ENCODE measurements around the gene MUSTN1. TPM values are rescaled to one million over a fixed set of nuclear protein-coding genes. Genes with fewer than 3 reads are reported as not detected.

MUSTN1 gene
- total RNA-seq, 1 experiment from 2014 or later, result not detected

- Histone ChIP-seq H3K9me3 (ENCODE audit: low read length) (no peaks in the 10 kb centered on the region), H2AFZ (ENCODE audit: low read length) (no peak overlapping the region), H3K27me3 (ENCODE audit: low read length) (no peaks in the 10 kb centered on the region), H3K27ac (ENCODE audit: low read length) (no peak overlapping the region), H3K4me2 (ENCODE audit: low read depth, low read length, poor library complexity, severe bottlenecking) (no peak overlapping the region), H3K36me3 (ENCODE audit: insufficient read depth, low read length) (no peaks in the 10 kb centered on the region), H3K79me2 (ENCODE audit: low read length) (no peaks in the 10 kb centered on the region), H3K4me1 (ENCODE audit: low read length) (no peaks in the 10 kb centered on the region), H3K4me3 (ENCODE audit: low read length) (no peak overlapping the region), H3K9ac (ENCODE audit: low read length) (no peak overlapping the region), H3K9me2 (replicated peaks; ENCODE audit: insufficient read depth, low read length) (no peaks in the 10 kb centered on the region), H4K20me1 (ENCODE audit: insufficient read depth, low read depth, low read length) (no peaks in the 10 kb centered on the region)
- no peak for DNase-seq
These were observed 18.6 kb downstream of the MUSTN1 start for GRCh38 chr3:52816199-52816598.

- Histone ChIP-seq H3K4me2 (ENCODE audit: low read depth, low read length, poor library complexity, severe bottlenecking) (no peak overlapping the region), H3K4me1 (ENCODE audit: low read length) (no peaks in the 10 kb centered on the region), H2AFZ (ENCODE audit: low read length) (no peak overlapping the region), H3K4me3 (ENCODE audit: low read length) (no peak overlapping the region), H3K27ac (ENCODE audit: low read length) (no peak overlapping the region), H3K9me3 (ENCODE audit: low read length) (no peaks in the 10 kb centered on the region), H3K27me3 (ENCODE audit: low read length) (no peaks in the 10 kb centered on the region), H3K9ac (ENCODE audit: low read length) (no peak overlapping the region), H3K9me2 (replicated peaks; ENCODE audit: insufficient read depth, low read length) (no peaks in the 10 kb centered on the region), H4K20me1 (ENCODE audit: insufficient read depth, low read depth, low read length) (no peaks in the 10 kb centered on the region), H3K36me3 (ENCODE audit: insufficient read depth, low read length) (no peaks in the 10 kb centered on the region), H3K79me2 (ENCODE audit: low read length) (no peaks in the 10 kb centered on the region)
- DNase-seq, result no peak
These were observed 21.0 kb downstream of the MUSTN1 start for GRCh38 chr3:52813810-52814209.

GRCh38 chr3:52811452-52812011, 23.3 kb downstream of the MUSTN1 start:
- H3K79me2 ChIP-seq (ENCODE audit: low read length), result no peaks in the 10 kb centered on the region
- H3K9me3 ChIP-seq (ENCODE audit: low read length), result no peaks in the 10 kb centered on the region
- DNase-seq, result no peak
- no peaks in the 10 kb centered on the region for H4K20me1 ChIP-seq (ENCODE audit: insufficient read depth, low read depth, low read length)
- no peaks in the 10 kb centered on the region for H3K9me2 ChIP-seq (replicated peaks; ENCODE audit: insufficient read depth, low read length)
- no peak overlapping the region for H3K4me2 ChIP-seq (ENCODE audit: low read depth, low read length, poor library complexity, severe bottlenecking)
- H3K4me1 ChIP-seq (ENCODE audit: low read length), result no peaks in the 10 kb centered on the region
- no peak overlapping the region for H3K4me3 ChIP-seq (ENCODE audit: low read length)
- H3K27me3 ChIP-seq (ENCODE audit: low read length), result no peaks in the 10 kb centered on the region
- H3K9ac ChIP-seq (ENCODE audit: low read length), result no peak overlapping the region
- H3K36me3 ChIP-seq (ENCODE audit: insufficient read depth, low read length), result no peaks in the 10 kb centered on the region
- H3K27ac ChIP-seq (ENCODE audit: low read length), result no peak overlapping the region
- H2AFZ ChIP-seq (ENCODE audit: low read length), result no peak overlapping the region

GRCh38 chr3:52810923-52811322, 23.9 kb downstream of the MUSTN1 start:
- no peaks in the 10 kb centered on the region for H4K20me1 ChIP-seq (ENCODE audit: insufficient read depth, low read depth, low read length)
- no peak overlapping the region for H3K9ac ChIP-seq (ENCODE audit: low read length)
- no peaks in the 10 kb centered on the region for H3K9me3 ChIP-seq (ENCODE audit: low read length)
- no peak for DNase-seq
- no peaks in the 10 kb centered on the region for H3K9me2 ChIP-seq (replicated peaks; ENCODE audit: insufficient read depth, low read length)
- no peak overlapping the region for H3K4me2 ChIP-seq (ENCODE audit: low read depth, low read length, poor library complexity, severe bottlenecking)
- no peaks in the 10 kb centered on the region for H3K4me1 ChIP-seq (ENCODE audit: low read length)
- no peak overlapping the region for H3K27ac ChIP-seq (ENCODE audit: low read length)
- H3K79me2 ChIP-seq (ENCODE audit: low read length), result no peaks in the 10 kb centered on the region
- no peaks in the 10 kb centered on the region for H3K27me3 ChIP-seq (ENCODE audit: low read length)
- no peak overlapping the region for H2AFZ ChIP-seq (ENCODE audit: low read length)
- H3K4me3 ChIP-seq (ENCODE audit: low read length), result no peak overlapping the region
- H3K36me3 ChIP-seq (ENCODE audit: insufficient read depth, low read length), result no peaks in the 10 kb centered on the region

- H3K27me3 ChIP-seq (ENCODE audit: low read length), result no peaks in the 10 kb centered on the region
- no peak overlapping the region for H2AFZ ChIP-seq (ENCODE audit: low read length)
- no peaks in the 10 kb centered on the region for H3K9me3 ChIP-seq (ENCODE audit: low read length)
- no peak overlapping the region for H3K9ac ChIP-seq (ENCODE audit: low read length)
- no peak overlapping the region for H3K4me2 ChIP-seq (ENCODE audit: low read depth, low read length, poor library complexity, severe bottlenecking)
- no peak for DNase-seq
- no peak overlapping the region for H3K27ac ChIP-seq (ENCODE audit: low read length)
- no peaks in the 10 kb centered on the region for H3K36me3 ChIP-seq (ENCODE audit: insufficient read depth, low read length)
- H4K20me1 ChIP-seq (ENCODE audit: insufficient read depth, low read depth, low read length), result no peaks in the 10 kb centered on the region
- H3K79me2 ChIP-seq (ENCODE audit: low read length), result no peaks in the 10 kb centered on the region
- no peak overlapping the region for H3K4me3 ChIP-seq (ENCODE audit: low read length)
- no peaks in the 10 kb centered on the region for H3K9me2 ChIP-seq (replicated peaks; ENCODE audit: insufficient read depth, low read length)
- no peaks in the 10 kb centered on the region for H3K4me1 ChIP-seq (ENCODE audit: low read length)
These were observed 25.0 kb downstream of the MUSTN1 start for GRCh38 chr3:52809662-52810377.

- DNase-seq, result no peak
- no peak overlapping the region for H2AFZ ChIP-seq (ENCODE audit: low read length)
- no peak overlapping the region for H3K4me3 ChIP-seq (ENCODE audit: low read length)
- H3K27ac ChIP-seq (ENCODE audit: low read length), result no peak overlapping the region
- no peaks in the 10 kb centered on the region for H3K9me3 ChIP-seq (ENCODE audit: low read length)
- H3K4me2 ChIP-seq (ENCODE audit: low read depth, low read length, poor library complexity, severe bottlenecking), result no peak overlapping the region
- H4K20me1 ChIP-seq (ENCODE audit: insufficient read depth, low read depth, low read length), result no peaks in the 10 kb centered on the region
- no peaks in the 10 kb centered on the region for H3K27me3 ChIP-seq (ENCODE audit: low read length)
- H3K36me3 ChIP-seq (ENCODE audit: insufficient read depth, low read length), result no peaks in the 10 kb centered on the region
- no peak overlapping the region for H3K9ac ChIP-seq (ENCODE audit: low read length)
- H3K4me1 ChIP-seq (ENCODE audit: low read length), result no peaks in the 10 kb centered on the region
- H3K79me2 ChIP-seq (ENCODE audit: low read length), result no peaks in the 10 kb centered on the region
- no peaks in the 10 kb centered on the region for H3K9me2 ChIP-seq (replicated peaks; ENCODE audit: insufficient read depth, low read length)
These were observed 25.7 kb downstream of the MUSTN1 start for GRCh38 chr3:52809149-52809548.

GRCh38 chr3:52805270-52806039, 29.4 kb downstream of the MUSTN1 start:
- no peak overlapping the region for H3K9ac ChIP-seq (ENCODE audit: low read length)
- no peak overlapping the region for H3K4me3 ChIP-seq (ENCODE audit: low read length)
- H3K27ac ChIP-seq (ENCODE audit: low read length), result no peak overlapping the region
- no peaks in the 10 kb centered on the region for H4K20me1 ChIP-seq (ENCODE audit: insufficient read depth, low read depth, low read length)
- no peaks in the 10 kb centered on the region for H3K79me2 ChIP-seq (ENCODE audit: low read length)
- H3K4me1 ChIP-seq (ENCODE audit: low read length), result no peaks in the 10 kb centered on the region
- H2AFZ ChIP-seq (ENCODE audit: low read length), result no peak overlapping the region
- H3K4me2 ChIP-seq (ENCODE audit: low read depth, low read length, poor library complexity, severe bottlenecking), result no peak overlapping the region
- no peaks in the 10 kb centered on the region for H3K9me3 ChIP-seq (ENCODE audit: low read length)
- no peaks in the 10 kb centered on the region for H3K36me3 ChIP-seq (ENCODE audit: insufficient read depth, low read length)
- H3K27me3 ChIP-seq (ENCODE audit: low read length), result no peaks in the 10 kb centered on the region
- no peak for DNase-seq
- no peaks in the 10 kb centered on the region for H3K9me2 ChIP-seq (replicated peaks; ENCODE audit: insufficient read depth, low read length)

GRCh38 chr3:52801839-52802238, 33.0 kb downstream of the MUSTN1 start:
- H4K20me1 ChIP-seq (ENCODE audit: insufficient read depth, low read depth, low read length), result no peaks in the 10 kb centered on the region
- DNase-seq, result no peak
- H3K9ac ChIP-seq (ENCODE audit: low read length), result no peak overlapping the region
- no peaks in the 10 kb centered on the region for H3K9me3 ChIP-seq (ENCODE audit: low read length)
- no peaks in the 10 kb centered on the region for H3K36me3 ChIP-seq (ENCODE audit: insufficient read depth, low read length)
- H2AFZ ChIP-seq (ENCODE audit: low read length), result no peak overlapping the region
- H3K4me1 ChIP-seq (ENCODE audit: low read length), result no peaks in the 10 kb centered on the region
- H3K4me2 ChIP-seq (ENCODE audit: low read depth, low read length, poor library complexity, severe bottlenecking), result no peak overlapping the region
- no peaks in the 10 kb centered on the region for H3K79me2 ChIP-seq (ENCODE audit: low read length)
- no peak overlapping the region for H3K27ac ChIP-seq (ENCODE audit: low read length)
- H3K9me2 ChIP-seq (replicated peaks; ENCODE audit: insufficient read depth, low read length), result no peaks in the 10 kb centered on the region
- H3K27me3 ChIP-seq (ENCODE audit: low read length), result no peaks in the 10 kb centered on the region
- H3K4me3 ChIP-seq (ENCODE audit: low read length), result no peak overlapping the region
